ENCODE data around the gene PPP6R3.
"Not testable (repeated sequence)": the region's sequence is repeated elsewhere in the genome, so short reads cannot be mapped to it uniquely, and the experiment has no call there.

Gene PPP6R3

DNA sequence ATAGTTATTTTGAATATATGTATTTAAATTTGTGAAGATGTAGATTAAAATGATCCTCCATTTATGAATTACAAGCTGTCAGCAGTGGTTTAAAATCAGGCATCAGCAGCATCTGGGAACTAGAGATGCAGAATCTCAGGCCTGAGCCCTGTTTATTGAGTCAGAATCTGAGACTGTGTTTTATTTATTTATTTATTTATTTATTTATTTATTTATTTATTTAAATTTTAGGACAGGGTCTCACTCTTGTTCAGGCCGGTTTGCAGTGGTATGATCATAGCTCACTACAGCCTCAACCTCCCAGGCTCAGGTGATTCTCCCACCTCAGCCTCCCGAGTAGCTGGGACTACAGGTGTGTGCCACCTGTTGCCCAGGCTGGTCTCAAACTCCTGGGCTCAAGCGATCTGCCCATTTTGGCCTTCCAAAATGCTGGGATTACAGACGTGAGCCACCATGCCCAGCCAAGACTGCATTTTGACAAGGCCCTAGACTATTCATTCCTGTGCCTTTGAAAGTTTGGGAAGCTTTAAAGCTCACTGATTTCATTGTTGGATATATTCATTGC is 70.7 kb downstream of the PPP6R3 start:
- no peak for DNase-seq

DNA sequence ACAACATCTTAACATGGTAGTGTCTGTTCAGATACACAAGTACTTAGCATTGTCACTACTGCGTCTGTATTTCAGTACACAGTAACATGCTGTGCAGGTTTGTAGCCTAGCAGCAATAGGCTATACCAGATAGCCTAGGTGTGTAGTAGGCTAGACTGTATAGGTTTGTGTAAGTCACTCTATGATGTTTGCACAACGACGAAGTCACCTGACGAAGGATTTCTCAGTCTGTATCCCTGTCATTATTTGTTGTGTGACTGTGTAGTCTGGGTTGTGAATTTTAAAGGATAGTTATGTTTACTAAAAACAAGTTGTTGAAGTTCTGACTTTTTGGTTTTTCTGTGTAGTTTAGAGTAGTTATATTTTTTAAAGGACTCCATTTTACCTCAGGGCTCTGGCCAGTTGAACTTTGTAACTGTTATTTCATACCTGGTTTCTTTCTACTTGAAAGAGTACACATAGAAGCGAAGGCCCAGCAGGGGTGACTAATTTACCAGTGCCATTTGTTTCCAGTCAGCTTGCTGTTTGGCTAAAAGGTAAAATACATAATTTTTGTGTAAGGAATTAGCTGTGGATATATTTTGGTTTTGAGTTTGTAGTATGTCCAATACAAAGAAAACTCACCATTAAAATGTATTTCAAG is 72.3 kb downstream of the PPP6R3 start:
- no peak for DNase-seq

DNA sequence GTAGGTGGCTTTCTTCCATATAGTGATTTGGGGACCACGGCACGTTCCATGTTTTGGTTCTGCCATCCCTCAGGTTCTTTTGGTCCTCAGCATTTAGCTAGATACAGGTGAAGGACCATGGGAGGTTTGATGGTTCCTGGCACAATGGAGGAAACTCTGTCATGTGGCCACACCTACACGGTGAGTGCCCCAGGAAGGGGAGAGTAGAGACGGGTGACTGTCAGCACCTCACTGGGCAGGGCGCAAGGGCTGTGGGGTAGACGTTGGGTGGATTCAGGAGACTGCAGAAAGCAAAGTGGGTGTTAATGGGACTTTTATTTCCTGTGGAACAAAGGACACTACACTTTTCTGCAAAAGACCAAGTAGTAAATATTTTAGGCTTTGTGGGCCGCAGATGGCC is 73.4 kb downstream of the PPP6R3 start:
- DNase-seq: no peak

DNA sequence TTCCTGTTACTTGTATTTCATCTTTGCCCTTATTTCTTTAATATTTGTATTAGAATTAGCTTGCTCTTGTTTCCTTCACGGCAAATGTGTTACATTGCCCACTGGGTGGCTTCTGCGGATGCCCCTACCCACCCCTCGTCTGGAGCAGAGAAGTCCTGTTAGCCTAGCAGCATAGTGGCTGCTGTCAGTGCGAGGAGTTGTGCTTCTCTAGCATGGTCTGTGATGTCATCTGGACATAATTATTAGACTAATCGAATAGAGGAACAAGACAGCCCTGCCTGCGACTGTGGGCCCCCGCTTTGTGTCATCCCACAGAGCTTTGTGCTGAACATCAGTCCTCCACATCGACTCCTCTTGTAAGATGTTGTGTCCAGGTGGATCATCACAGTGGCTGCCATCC is 74.5 kb downstream of the PPP6R3 start:
- DNase-seq: no peak

DNA sequence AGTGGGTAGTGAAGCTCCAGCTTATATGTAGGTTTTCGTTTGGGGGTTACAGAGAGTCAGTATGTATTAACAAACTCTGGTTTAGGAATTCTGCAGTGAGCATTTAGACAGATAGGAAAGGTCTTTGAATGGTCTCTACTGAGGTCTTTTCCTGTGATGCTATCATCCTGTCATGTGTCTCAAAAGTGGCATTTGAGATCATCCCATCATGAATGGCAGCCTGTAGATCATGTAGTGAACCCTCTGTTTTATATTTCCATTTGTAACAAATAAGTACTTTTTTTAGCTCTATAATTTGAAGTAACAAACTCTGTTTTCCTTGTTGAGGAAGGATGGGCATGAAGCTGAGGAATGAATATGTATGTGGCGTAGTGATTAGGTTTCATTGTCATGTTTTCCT is 76.2 kb downstream of the PPP6R3 start:
- DNase-seq: no peak

DNA sequence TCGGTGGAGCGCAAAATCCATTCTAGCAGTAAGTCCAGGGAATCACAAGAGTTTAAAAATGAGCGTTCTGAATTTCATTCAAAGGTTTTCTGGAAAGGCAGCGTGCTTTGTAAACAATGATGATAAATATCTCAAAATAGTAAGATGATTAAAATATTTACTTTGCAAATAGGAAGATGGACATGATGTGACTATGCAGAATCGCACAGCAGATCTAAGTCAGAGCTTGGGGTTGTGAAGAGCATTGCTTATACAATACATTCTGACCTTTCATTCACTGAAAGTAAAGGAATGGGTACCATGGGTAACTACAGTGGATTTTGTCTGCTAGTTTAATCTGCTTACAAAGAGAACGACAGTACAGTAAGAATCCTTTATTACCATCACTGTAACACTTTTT is 77.5 kb downstream of the PPP6R3 start:
- DNase-seq: no peak

DNA sequence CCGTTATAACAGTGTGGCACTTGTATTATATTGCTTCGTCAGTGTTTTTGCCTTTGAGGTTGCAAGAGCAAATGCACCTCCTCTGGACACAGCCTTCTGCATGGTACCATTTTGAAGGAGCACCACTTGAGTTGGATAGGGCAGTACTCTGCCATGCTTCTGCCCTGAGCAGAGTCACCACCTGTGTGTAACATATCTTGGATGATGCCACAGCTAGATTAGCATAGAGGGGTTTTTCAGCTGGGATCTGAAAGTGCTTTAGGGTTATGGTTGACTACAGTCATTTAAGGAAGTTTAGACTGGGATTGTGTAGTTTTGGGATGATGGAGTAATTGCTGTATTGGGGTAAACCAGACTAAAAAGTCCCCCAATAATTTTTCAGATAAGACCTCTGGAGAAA is 78.8 kb downstream of the PPP6R3 start:
- no peak for DNase-seq

DNA sequence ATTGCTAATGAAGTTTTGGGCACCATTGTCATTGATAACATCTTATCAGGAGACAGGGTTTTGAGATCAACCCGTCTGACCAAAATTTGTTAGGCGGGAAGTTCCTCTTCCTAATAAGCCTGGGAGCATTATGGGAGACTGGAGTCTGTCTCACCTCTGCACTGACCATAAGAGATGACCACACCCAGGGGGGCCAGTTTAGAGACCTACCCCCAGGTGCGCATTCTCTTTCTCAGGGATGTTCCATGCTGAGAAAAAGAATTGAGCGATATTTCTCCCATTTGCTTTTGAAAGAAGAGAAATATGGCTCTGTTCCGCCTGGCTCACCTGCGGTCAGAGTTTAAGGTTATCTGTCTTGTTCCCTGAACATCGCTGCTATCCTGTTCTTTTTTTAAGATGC is 80.0 kb downstream of the PPP6R3 start:
- not testable (repeated sequence) for DNase-seq

DNA sequence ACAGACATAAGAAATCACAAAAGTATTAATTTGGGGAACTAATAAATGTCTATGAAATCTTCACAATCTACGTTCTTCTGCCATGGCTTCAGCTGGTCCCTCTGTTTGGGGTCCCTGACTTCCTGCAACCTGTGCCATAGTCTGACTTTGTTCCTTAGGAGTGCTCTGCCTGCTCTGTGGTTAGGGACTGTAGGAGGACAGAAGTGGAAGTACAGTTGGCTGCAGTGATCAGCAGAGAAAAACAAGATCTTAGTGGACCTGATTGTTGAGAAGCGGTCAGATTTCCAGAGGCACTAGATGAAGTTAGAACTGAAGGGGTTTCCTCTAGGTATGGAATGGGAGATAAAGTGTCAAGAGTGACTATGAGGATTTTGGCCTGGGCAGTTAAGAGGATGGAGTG is 80.6 kb downstream of the PPP6R3 start:
- no peak for DNase-seq

DNA sequence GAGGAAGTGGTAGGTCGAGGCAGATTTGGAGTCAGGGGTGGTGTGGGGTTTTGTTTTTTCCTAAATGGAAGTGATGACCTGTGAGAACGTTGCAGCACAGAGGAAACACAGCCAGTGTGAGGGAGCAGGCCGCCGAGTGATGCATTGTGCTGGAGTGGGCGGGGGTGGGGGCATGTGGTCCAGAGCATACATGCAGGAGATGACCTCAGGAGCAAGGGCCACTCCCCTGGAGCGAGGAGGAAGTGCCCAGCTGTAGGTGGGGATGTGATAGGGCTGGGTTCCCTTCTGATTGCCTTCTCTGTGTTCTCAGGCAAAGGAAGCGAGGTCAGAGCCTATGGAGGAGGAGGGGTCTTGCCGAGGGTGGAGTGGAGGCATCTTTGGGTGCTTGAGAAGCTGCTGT is 81.4 kb downstream of the PPP6R3 start:
- no peak for DNase-seq

DNA sequence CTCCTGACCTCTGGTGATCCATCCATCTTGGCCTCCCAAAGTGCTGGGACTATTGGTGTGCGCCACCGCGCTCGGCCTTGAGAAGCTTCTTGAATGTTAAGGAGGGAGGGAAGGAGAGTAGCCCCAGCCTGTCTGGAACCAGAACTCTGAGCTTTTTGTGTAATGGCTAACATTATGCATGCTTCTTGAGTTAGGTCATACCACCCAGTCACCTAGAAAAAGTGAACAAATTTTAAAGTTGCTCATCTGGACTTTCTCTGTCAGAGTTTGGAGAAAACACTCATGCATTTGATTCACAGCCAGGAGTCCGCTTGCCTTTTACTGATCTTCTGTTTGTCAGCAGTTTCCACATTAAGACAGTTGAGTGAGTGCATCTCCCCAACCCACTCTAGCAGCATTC is 82.1 kb downstream of the PPP6R3 start:
- DNase-seq: no peak

DNA sequence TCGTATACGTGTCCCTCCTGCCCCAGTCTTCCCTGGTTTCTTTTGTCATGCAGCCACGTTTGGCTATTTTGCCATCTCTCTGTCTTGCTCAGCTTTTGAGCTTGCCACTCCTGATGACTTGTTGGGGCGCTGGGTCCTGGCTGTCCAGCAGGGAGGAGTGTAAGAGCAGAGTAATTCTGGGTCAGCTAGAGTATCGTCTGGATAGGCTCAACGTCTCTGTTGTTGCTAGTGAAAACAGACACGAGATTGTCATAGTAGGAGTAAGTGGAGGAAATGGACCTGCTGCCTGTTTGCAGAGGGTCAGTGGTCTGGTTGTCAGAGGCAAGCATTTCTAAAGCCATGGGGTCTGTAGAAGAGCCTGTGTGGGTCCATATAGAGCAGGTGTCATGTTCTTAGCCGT is 83.0 kb downstream of the PPP6R3 start:
- no peak for DNase-seq

DNA sequence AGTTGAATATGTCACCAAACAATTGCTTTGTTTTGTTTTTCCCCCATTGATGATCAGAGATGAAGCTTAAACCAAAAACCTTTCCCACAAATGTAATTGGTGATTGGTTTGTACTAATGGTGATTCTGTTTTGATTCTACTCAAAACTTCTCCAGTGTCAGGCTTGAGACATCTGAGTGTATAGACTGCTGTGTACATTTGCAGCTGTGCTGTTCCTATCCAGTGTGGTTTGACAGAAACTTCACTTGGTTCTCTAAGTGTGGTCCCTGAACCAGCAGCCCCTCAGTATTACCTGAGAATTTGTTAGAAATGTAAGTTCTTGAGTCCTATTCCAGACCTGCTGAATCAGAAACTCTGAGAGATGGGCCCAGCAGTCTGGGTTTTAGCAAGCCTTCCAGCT is 84.8 kb downstream of the PPP6R3 start:
- no peak for DNase-seq

DNA sequence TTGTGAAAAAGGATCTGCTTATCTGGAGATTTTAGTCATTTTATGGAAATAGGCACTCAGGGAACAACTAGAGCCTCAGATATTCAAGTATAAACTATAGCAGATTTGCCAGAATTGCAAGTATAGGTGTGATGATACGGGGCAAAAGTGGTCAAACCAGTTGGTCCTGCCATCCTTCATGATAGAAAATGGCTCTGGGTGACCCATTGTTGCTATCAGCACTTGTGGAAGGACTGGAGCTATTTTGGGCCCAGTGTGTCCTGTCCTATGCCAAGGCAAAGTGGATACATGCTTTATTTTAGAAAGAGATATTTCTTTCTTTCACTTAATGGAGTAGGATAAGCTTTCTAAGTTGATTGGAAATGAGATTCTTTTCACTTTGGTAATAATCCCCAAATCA is 85.2 kb downstream of the PPP6R3 start:
- no peak for DNase-seq

DNA sequence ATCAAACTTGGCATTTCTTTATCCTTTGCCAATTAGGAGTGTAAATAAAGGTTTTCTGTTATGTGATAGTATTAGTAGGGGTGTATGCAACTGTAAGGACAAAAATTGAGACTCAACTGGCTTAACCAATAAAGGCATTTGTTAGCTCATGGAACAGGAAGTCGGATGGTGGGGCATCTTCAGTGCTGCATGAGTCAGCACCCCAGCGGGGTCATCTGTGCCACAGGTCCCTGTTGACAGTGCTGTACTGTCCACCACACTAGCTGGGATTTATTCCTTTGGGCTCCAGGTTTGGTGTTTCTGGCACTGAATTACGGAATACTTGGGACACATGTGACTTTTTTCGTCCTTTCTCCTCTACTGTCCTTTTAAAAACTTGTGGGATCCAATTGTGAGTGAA is 86.0 kb downstream of the PPP6R3 start:
- DNase-seq: no peak

DNA sequence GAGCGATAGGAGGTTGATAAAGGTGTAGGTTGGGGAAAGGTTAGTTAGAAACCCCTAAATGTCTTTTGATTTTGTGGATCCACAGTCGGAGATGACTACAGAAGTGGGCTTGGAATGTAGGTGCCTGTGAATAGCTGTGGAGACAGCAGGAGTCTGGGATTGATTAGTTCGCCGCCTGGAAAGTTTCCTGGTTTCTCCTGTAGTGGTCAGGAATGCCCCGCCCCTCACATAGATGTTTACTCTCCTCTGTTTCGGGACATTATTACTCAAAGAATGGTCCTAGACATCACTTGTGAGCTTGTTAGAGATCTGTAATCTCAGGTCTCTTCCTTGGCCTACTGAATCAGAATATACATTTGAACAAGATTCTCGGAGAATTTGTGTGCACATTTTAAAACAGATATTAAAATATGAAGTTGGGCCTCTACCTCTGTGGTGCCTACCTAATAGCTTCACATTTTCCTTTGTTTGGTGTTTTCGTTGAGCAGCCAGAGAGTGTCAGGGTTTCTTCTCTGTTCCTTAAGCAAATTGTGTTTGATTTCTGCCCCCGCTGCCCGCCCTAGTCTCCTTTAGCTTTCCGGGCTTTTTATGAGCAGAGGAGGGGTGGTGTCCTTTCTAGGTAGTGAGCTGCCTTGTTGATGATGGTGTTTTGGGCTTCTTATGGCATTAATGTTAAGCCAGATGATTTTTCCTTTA is 89.4 kb downstream of the PPP6R3 start:
- no peak for DNase-seq

DNA sequence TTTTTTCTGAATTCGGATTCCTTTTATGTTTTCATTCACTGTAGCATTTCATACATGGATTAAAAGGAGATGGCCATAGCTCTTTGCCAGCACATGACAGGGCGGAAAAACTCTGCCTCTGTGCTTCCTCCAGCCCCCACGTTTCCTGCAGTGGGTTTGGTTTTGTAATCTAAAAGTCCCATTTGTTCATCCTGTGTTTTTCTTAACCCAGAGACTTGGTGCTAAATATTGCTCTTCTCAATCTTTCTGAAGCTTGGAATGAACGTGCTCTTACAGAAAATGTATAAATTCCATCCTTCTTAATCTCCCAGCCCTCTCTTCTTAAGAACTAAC is 89.9 kb downstream of the PPP6R3 start:
- no peak for DNase-seq

DNA sequence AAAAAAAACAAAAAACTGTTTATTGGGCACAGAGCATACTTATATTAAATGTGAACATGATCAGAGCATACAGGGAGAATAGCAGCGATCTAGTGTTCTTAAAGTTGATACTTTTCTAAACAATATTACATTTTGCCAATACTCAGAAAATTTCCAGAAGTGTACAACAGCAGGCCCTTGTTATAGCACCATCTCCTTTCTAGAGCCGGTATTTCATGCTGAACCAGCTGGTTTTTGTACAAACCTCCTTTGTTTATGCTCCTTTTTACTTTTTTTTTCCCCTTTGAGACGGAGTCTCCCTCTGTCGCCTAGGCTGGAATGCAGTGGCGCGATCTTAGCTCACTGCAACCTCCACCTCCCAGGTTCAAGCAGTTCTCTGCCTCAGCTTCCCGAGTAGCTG is 90.7 kb downstream of the PPP6R3 start:
- no peak for DNase-seq

DNA sequence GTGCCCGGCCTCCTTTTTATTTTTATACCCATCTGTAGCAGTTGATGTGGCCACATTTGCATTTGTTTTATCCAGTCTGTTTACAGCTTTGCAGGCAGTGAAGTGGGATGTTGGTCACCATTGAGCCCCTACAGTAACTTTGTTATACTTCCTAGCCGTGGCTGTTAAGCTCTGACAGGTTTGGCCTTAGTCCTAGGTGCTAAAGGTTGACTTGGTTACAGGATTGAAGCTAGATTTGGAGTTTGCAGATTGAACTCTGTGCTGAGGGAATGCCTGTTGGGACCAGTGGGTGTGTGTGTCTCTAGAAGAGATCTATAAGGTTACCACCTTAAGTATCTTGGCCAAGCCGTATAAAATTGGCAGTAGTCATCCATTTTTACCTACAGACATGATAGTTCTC is 91.2 kb downstream of the PPP6R3 start:
- DNase-seq: no peak

DNA sequence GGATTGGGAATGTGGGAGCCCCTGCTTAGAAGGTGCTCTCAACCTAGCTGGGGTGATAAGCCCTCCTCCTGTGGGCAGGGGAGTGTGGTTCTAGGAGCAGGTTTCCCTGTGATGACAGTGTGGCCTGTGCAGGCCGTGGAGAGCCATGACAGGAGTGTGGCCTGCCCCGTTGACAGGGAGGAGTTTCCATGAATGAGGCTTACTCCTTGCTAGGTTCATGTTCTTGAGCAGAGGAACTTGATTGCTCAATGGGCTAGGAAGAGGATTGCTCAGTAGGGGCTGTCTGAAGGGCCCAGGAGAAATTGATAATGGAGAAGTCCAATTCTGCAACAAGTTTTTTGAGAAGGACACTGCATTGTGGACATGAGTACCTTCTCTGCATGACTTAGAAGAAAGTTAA is 92.0 kb downstream of the PPP6R3 start:
- no peak for DNase-seq

DNA sequence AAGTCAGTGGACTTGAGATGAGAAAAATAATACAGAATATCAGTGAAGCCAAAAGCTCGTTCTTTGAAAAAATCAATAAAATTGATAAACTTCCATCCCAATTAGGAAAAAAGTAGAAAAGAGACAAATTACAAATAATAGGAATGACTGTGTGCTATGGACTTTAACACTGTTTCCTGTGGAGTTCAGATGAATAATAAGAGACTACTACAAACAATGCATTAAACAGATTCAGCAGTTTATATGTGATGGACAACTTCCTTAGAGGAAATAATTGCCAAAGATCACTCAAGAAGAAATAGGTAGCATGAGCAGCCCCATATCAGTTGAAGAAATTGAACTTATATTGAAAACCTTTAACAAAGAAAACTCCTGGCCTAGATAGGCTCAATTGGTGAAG is 99.7 kb downstream of the PPP6R3 start:
- no peak for DNase-seq

DNA sequence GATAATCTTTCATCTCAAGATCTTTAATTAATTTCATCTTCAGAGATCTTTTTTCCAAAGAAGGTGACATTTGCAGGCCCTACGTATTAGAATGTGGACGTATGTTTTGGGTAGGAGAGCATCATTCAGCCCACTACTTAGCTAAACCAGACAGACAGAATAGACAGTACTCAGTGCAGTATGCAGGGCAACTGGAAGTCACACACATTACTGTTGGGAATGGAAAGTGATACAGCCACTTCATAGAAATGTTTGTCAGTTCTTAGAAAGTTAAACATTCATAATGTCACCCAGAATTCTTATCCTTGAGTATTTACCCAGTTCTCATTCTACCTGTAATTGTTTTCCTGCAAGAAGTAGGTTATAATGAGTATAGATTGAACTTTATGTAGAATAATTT is 102.9 kb downstream of the PPP6R3 start:
- DNase-seq: no peak

DNA sequence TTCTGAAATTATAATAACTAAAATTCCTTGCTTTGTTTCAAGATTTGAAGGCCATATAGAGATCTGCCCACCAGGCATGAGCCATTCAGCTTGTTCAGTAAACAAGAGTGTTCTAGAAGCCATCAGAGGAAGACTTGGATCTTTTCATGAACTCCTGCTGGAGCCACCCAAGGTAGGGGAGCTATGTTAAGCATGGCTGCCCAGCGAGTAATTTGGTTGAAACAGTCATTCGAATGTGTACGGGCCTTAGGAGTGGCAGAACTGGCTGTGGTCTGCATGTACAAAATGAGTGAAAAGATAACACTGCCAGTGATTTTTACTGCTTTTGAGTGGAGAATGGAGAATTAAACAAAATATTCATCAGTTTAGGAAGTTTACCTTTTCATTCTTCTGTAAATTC is 103.7 kb downstream of the PPP6R3 start:
- DNase-seq: no peak

DNA sequence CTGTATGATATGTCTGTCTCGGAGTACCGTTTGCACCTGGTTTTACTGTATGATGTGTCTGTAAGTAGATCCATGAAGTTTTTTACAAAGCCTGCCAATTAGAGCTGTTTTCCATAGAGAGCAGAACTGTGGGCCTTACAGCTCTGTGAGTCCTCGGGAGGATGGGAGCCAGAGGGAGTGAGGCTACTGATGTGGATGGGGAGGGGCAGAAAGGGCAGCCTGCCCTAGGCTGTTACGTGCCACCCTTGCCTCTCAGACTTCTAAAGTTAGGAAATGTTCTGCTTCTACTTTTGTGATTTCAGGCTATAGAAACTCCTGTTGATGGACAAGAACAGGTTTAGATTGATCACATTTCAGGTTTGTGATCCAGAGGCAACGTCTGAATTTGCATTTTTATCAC is 105.2 kb downstream of the PPP6R3 start:
- DNase-seq: no peak

DNA sequence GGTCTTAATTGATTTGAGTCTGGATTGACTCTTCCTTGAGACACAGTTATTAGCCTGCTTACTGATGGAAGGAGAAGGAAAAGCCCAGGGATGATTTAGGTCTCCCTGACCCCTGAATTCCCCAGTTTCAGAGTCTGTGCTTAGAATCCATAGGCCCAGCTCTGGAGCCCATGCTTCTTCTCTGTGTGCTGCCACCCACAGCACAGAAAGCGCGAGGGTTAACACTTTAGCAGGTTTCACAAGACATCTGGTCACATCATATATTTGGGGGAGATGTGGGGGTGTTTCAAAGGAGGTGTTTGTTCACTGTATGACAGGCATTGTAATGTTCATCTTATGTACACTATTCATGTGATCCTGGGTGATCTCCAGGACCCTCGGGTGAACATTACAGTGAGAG is 107.0 kb downstream of the PPP6R3 start:
- DNase-seq: no peak
